HepG2 (cell line): ENCODE measurements around the gene PRM2. TPM values are rescaled to one million over a fixed set of nuclear protein-coding genes. Genes with fewer than 3 reads are reported as not detected.

ENCODE experiments used
- BCLAF1 ChIP-seq: fragments of 450-650 bp; IDR thresholded peaks from 2 replicates; pipeline ENCODE4 v1.6.1; 2017; ENCODE audit warnings: mild to moderate bottlenecking
- BRF2 ChIP-seq: sonication (generic); formaldehyde crosslinking; IDR thresholded peaks from 2 replicates; pipeline ENCODE4 v1.8.1; 2022; ENCODE audit warnings: mild to moderate bottlenecking, missing genetic modification reagents
- EHMT2 ChIP-seq: fragments of 200-600 bp; sonication (generic); IDR thresholded peaks from 2 replicates; pipeline ENCODE4 v1.7.0; 2017; ENCODE audit warnings: antibody characterized with exemption, low read depth, low read length, borderline replicate concordance
- ETS1 ChIP-seq: sonication (generic); formaldehyde crosslinking; IDR thresholded peaks from 2 replicates; pipeline ENCODE4 v1.4.0; 2020; ENCODE audit warnings: missing genetic modification reagents
- MIXL1 ChIP-seq: IDR thresholded peaks from 2 replicates; pipeline ENCODE4 v1.6.1; 2016
- RFXANK ChIP-seq: IDR thresholded peaks from 2 replicates; pipeline ENCODE4 v1.6.1; 2016
- RXRA ChIP-seq: sonication (generic); formaldehyde crosslinking; IDR thresholded peaks from 2 replicates; pipeline ENCODE4 v1.5.1; 2020; ENCODE audit warnings: missing genetic modification reagents
- SNAPC4 ChIP-seq: sonication (generic); formaldehyde crosslinking; IDR thresholded peaks from 2 replicates; pipeline ENCODE4 v1.4.0; 2020; ENCODE audit warnings: mild to moderate bottlenecking, missing genetic modification reagents
- ZBTB44 ChIP-seq: sonication (generic); formaldehyde crosslinking; IDR thresholded peaks from 2 replicates; pipeline ENCODE4 v1.4.0; 2020; ENCODE audit warnings: missing genetic modification reagents
- ZNF180 ChIP-seq: sonication (generic); formaldehyde crosslinking; IDR thresholded peaks from 2 replicates; pipeline ENCODE4 v1.4.0; 2020; ENCODE audit warnings: low read depth, missing genetic modification reagents, borderline replicate concordance
- ZNF510 ChIP-seq: sonication (generic); formaldehyde crosslinking; IDR thresholded peaks from 2 replicates; pipeline ENCODE4 v1.4.0; 2020; ENCODE audit warnings: low read depth, mild to moderate bottlenecking, missing genetic modification reagents
- ZNF652 ChIP-seq: IDR thresholded peaks from 2 replicates; pipeline ENCODE4 v1.6.1; 2016; ENCODE audit warnings: low read depth, borderline replicate concordance
- ZNF746 ChIP-seq: sonication (generic); formaldehyde crosslinking; IDR thresholded peaks from 2 replicates; pipeline ENCODE4 v1.8.0; 2022; ENCODE audit warnings: mild to moderate bottlenecking, missing genetic modification reagents
- ZNF761 ChIP-seq: sonication (generic); formaldehyde crosslinking; conservative IDR thresholded peaks from 2 replicates; pipeline ENCODE4 v1.4.0; 2020; ENCODE audit warnings: mild to moderate bottlenecking, missing genetic modification reagents
- ZNF776 ChIP-seq: sonication (generic); formaldehyde crosslinking; IDR thresholded peaks from 2 replicates; pipeline ENCODE4 v1.4.0; 2020; ENCODE audit warnings: mild to moderate bottlenecking, missing genetic modification reagents
- polyA plus RNA-seq, 8 experiments: library from polyadenylated mRNA; depleted of rRNA in 3 of 8; stranded (reverse) in 7 of 8; unstranded in 1 of 8; fragments of >200 nt; fragmentation: Illumina TruSeq in 4 of 8; extraction: Trizol in 4 of 8; gene quantifications; 2 replicates each; pipeline versions ENCODE4 v1.2.1 to v1.2.3, GENCODE V29; 2011 to 2016; ENCODE audit warnings: low read depth in 4 of 8, missing spikeins in 1 of 8, mixed read lengths in 1 of 8; ENCODE audit not compliant: insufficient read depth in 1 of 8
- total RNA-seq, 5 experiments: library from RNA; depleted of rRNA; stranded (reverse); fragments of >200 nt; fragmentation: Illumina TruSeq; extraction: Trizol; gene quantifications; 2 replicates each; pipeline ENCODE4 v1.2.3, GENCODE V29; 2016; ENCODE audit warnings: low read depth in 1 of 5

The PRM2 gene
- total and polyA plus RNA-seq, 2 of the 13 experiments (the other 11 are each of a cell fraction or from before 2014, with no cell fraction given) = 0.54 TPM; not detected in 1

GRCh38 chr16:11297492-11298142 lies 21.3 kb upstream of the PRM2 start (continued):
- TF ChIP-seq ZBTB44 (CRISPR knock-in tag) (no peak), BCLAF1 (no peak), ZNF510 (CRISPR knock-in tag) (no peak), SNAPC4 (CRISPR knock-in tag) (no peak), ZNF180 (CRISPR knock-in tag) (no peak), RXRA (CRISPR knock-in tag) (peak; percentile 73), BRF2 (CRISPR knock-in tag) (no peak), ZNF776 (no peak; the same call in 1 of the 2 replicates), RFXANK (peak; percentile 21; the same call in 1 of the 2 replicates), MIXL1 (CRISPR knock-in tag) (no peak), ZNF746 (CRISPR knock-in tag) (peak; percentile 81), ETS1 (CRISPR knock-in tag) (peak; percentile 74; the same call in 1 of the 2 replicates), EHMT2 (no peak), ZNF652 (no peak), ZNF761 (CRISPR knock-in tag) (no peak)
